Endothelial cell of hepatic sinusoid (primary cell): ENCODE results near the gene ORAI3.

ENCODE experiments used
- in situ Hi-C: cut with HindIII; loops from 2 replicates; pipeline ENCODE4 v1.10.0; 2017; ENCODE audit warnings: low sequenced_read_pairs

ORAI3 gene

DNA sequence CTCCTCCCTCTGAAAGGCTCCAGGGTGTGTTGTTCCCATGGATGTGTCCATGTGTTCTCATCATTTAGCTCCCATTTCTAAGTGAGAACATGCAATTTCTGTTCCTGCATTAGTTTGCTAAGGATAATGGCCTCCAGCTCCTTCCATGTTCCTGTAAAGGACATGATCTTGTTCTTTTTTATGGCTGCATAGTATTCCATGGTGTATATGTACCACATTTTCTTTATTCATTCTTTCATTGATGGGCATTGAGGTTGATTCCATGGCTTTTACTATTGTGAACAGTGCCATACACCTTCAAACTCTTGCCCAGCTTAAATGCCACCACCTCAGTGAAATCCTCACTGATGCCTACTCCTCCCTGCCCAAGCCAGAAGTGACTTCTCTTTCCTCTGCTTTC lies 4.5 kb upstream of the ORAI3 start:
- in situ Hi-C loops = loop anchor here (10.0 to 25.0 kb wide), 2 partner anchors 130 to 518 kb away; partner anchors contain the start of genes ARMC5, TGFB1I1, ZNF646 and ZNF668

DNA sequence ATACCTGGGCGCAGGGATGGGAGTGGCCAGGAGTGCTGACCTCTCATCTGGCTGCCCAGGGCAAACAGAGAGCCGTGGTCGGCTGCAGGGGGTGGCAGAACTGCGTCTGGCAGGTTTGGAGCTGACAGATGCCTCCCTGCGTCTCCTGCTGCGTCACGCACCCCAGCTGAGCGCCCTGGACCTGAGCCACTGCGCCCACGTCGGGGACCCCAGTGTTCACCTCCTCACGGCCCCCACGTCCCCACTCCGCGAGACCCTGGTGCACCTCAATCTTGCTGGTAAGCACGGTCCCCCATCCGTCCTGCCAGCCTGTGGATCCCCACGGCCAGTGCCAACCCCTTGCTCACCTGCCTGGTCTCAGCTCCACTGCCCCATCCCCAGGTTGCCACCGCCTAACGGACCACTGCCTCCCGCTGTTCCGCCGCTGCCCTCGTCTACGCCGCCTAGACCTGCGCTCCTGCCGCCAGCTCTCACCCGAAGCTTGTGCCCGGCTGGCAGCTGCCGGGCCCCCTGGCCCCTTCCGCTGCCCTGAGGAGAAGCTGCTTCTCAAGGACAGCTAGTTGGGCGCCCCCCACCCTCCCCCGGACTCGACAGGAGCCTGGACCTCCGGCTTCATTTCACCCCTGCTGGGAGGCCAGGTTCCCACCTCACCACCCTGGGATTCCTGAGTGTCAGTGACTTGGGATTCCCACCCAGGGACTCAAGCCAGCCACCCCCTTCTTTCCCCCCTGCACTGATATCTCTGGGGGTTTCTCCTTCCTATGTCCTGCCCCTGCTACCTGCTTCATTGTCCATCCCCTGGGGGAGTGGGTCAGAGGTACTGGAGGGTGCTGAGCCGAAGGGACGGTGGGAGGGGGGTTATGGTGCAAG lies 2.0 kb upstream of the ORAI3 start:
- in situ Hi-C loops = loop anchor here (5.0 to 25.0 kb wide), 5 partner anchors 55 to 515 kb away; partner anchors contain the start of genes ARMC5, TGFB1I1, ZNF646 and ZNF668

DNA sequence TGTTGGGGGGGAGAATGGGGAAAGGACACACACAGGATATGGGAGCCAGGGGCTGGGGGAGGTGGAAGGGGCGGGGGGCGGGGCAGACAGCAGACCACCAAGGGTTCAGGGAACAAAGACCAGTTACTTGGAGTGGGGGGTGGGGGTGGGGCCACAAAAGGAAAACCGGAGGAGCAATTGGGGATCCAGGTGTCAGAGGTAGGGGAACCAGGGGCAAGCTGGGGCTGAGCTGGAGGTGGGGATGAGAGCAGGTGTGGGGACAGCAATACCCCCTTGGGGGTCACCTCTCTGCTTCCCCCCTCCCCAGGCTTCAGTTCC lies 1.4 kb upstream of the ORAI3 start:
- in situ Hi-C loops = loop anchor here (5.0 to 25.0 kb wide), 5 partner anchors 55 to 515 kb away; partner anchors contain the start of genes ARMC5, TGFB1I1, ZNF646 and ZNF668

DNA sequence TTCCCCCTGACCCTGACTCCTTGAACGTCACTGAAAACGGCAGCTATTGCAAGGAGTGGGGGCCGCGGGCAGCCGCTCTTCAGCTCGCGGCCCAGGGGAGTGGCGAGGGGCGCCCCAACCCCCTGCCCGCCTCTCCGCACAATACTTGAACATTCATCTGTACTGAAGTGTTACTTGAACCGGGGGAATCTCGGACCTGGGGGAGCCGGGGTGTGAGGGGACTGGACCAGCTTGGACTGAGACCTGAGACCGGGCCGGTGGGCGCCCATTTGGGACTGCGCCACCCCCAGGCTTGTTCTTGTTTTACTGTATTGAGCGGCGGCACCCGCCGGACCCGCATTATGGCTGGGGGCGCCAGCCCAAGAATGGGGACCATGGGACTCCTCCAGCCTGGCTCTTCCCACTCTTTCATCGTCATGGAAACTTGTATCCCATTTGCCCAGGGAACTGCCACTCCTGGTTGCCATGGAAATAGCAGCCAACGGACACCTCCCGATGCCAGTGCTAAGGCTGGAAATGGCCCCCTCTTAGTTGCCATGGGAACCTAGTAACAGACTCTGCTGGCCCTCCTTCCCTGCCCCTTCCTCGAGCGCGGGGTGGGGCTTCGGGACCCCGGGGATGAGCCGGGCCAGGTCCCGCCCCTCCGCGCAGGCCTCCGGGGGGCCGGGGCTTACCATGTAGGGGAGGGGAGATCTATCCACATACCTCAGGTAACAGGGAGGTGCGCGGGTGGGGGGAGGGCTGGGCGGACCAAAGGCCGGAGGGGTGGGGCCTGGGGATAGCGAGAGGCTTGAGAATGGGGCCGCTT lies 805 bp upstream of the ORAI3 start:
- in situ Hi-C loops = loop anchor here (5.0 to 25.0 kb wide), 5 partner anchors 54 to 514 kb away; partner anchors contain the start of genes ARMC5, TGFB1I1, ZNF646 and ZNF668

DNA sequence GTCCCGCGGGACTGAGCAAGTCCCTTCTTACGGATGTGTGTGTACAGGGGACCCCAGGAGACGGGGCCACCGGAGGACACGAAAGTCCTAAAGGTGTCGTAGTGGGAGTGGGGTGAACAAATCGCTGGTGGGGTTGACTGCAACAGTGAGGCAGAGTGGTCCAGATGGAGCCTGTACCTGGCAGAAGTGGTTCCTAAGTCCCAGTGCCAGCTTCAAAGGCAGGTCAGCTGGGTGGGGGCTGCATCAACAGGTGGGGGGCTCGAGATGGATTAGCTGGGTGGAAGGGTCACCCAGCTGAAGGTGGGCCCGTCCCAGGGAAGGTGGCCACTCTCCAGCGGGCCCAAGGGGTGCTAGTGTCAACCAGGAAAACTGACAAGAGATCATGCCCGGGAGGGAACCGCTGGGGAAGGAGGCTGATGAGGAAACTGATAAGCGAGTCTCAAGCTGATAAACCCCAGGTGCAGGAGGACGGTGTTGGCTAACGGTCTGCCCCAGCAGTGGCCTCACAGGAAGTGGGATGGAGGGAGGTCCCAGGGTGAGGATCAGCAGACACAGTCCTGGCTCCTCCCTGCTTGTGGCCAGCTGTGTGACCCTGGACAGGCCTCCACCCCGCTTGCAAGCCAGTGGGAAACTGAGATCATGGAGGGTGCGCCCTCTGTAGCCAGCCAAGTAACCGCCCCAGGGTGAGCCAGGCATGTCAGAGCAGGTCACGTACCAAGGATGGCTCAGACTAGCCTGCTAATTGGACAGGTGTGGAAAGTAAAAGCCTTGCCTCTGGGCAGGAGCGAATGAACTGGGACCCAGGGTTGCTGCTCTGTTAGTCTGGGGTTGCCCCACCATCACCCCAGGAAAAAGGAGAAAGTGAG lies 1.0 kb downstream of the ORAI3 start:
- in situ Hi-C loops = loop anchor here (5.0 to 25.0 kb wide), 5 partner anchors 52 to 512 kb away; partner anchors contain the start of genes ARMC5, TGFB1I1, ZNF646 and ZNF668

DNA sequence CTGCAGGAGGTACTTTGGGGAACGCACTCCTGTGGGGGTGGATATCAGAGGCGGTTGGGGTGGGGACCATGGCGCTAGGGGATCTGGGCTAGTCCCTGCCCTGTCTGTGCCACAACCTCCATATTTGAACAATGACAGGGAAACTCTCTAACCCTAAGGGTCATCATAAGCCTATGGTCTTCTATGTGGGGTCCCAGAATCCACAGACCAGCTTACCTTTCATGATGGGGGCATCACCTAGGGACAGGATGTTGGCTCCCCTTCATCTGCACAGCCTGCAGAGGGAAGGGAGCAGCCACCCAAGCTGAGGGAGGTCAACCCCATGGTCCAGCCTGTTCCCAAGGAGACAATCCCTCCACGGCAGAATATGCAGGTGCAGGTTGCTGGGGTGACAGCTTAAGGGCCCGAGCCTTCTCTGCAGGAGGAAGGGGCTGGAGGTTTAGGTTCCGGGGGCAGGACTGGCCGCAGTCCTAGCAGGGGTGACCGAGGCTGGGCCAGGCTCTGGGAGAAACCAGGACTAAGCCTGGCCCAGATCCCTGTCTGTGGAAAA lies 1.7 kb downstream of the ORAI3 start:
- in situ Hi-C loops = no loop called here

DNA sequence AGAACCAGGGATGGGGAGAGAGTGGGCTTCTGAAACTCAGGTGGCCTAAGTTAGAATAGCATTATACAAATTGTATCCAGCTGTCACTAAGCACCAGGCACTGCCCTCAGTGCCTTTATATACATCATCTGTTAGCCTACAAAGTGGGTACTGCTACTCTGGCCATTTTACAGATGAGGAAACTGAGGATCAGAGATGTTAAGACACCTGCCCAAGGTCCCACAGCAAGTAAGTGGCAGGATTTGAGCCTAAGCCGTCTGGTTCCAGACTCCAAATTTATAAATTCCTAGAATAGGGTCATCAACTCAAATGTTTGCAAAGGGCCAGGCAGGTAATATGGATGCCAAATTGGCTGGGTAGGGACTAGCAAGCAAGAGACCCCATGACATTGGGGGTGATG lies 2.3 kb downstream of the ORAI3 start:
- in situ Hi-C loops = no loop called here

DNA sequence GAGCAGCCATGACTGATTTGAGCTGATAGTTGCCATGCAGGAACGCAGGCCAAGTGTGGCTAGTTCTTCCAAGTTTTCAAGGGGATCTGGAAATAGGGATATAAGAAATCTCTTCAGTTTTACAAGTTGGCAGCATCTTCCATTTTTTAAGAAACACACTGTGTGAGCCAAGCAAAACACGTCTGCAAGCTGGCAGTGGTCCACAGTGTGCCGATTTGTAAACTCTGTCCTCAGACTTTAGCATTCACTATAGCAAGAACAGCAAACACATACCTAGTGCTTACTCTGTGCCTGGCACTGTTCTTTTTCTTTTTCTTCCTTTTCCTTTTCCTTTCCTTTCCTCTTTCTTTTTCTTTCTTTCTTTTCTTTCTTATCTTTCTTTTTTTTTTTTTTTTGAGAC lies 2.9 kb downstream of the ORAI3 start:
- in situ Hi-C loops = no loop called here

DNA sequence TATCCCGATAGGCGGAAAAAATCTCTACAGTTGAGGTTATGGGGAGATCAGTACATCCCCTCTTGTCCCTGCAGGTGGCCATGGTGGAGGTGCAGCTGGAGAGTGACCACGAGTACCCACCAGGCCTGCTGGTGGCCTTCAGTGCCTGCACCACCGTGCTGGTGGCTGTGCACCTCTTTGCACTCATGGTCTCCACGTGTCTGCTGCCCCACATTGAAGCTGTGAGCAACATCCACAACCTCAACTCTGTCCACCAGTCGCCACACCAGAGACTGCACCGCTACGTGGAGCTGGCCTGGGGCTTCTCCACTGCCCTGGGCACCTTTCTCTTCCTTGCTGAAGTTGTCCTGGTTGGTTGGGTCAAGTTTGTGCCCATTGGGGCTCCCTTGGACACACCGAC lies 4.2 kb downstream of the ORAI3 start:
- in situ Hi-C loops = no loop called here

DNA sequence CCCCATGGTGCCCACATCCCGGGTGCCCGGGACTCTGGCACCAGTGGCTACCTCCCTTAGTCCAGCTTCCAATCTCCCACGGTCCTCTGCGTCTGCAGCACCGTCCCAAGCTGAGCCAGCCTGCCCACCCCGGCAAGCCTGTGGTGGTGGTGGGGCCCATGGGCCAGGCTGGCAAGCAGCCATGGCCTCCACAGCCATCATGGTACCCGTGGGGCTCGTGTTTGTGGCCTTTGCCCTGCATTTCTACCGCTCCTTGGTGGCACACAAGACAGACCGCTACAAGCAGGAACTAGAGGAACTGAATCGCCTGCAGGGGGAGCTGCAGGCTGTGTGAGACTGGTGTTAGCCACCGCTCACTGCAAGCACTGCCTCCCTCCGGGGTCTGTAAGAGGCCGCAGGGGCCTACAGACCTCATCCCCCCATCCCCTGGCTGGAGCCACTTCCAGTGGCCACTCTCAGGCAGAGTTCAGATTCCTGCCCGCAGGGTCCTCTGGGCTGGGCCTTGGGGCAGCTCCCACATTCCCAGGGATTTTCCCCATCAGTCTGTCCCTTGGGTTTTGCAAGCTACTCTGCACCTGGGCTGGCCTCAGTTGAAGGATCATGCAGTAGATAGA lies 4.8 kb downstream of the ORAI3 start:
- in situ Hi-C loops = no loop called here

DNA sequence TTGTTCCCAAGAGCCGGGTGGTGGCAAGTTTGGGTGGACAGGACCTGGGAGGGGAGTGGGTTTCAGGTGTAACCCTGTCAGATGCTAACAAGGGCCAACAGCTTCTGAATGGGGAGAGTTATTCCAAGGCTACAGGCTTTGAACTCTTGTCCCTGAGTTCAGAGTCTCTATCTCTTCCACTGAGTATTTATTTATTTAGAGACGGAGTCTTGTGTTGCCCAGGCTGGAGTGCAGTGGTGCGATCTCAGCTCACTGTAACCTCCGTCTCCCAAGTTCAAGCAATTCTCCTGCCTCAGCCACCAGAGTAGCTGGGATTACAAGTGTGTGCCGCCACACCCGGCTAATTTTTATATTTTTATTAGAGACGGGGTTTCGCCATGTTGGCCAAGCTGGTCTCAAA lies 6.1 kb downstream of the ORAI3 start:
- in situ Hi-C loops = no loop called here

DNA sequence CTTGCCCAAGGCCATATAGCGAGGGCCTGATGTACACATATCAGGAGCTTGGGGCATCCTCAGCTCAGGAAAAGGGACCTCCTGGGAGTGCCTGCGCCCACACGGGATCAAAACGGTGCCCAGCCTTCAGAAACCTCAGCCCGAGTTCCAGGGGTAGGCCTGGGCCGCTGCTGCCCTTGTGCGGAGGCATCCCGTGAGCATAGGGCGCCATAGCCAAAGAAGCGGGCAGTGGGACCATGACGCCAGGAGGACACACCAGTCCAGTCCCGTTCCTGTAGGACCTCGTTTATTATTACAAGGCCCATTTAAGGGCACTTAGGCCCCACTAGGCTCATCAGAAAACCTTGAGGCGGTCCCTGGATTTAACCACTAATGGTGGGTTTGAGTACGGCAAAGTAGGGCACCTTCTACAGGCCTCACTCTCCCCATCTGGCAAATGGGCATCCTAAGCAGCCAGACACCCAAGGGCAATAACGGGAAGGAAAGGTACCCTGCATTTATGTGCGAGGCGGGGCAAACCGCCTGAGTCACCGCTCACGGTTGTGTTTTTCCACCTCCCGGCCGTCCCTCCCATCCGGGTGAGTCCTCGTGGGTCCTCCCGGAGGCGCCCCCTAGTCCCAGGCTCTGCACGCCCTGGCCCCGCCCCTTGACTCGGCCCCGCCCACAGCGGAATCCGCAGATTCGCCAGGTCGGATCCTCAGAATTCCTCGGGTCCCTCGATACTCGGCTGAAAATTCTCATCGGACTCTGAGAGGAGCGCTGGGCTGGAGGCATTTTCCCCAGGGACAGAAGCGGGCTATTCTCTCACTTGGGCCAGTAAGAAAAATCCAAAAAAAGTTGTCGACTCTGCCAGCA lies 8.0 kb downstream of the ORAI3 start:
- in situ Hi-C loops = no loop called here

DNA sequence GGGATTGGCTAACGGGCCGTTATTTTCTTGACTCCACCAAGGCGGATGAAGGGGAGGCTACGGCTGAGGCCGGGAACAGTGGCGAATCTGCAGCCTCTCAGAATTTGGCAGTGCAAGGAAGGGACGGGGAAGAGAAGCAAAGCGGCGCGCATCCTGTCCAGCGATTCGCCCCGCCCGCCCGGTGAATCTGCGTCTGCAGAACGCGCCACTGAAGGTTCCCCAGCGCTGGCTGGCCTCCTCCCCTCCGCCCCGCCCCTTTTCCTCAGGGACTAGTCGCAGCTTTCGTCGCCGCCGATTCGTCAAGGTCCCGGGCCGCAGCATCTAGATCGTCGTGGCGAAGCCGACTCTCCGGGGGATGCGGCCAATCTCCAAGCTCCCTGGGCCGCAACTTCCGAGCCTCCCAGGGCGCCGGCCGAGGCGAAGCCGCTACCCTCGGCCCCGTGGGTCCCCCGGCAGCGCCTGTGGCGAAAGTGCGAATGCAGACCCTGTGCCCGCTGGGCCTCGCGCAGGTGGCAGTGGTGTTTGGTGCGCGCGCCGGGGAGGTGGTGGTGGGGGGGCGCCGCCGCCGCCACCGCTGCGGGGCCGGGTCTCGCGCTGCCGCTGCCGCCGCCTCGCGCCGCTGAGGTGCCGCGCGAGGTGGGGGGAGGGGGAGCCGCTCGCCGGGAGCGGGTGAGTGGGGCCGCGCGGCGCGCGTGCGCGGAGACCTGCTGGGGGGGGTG lies 8.7 kb downstream of the ORAI3 start, which contains the start of gene SETD1A:
SETD1A (plus strand) TSS at position 299 of the 719 bp plus-strand sequence. CDS start 978 bp downstream, outside the sequence.
- in situ Hi-C loops = no loop called here

DNA sequence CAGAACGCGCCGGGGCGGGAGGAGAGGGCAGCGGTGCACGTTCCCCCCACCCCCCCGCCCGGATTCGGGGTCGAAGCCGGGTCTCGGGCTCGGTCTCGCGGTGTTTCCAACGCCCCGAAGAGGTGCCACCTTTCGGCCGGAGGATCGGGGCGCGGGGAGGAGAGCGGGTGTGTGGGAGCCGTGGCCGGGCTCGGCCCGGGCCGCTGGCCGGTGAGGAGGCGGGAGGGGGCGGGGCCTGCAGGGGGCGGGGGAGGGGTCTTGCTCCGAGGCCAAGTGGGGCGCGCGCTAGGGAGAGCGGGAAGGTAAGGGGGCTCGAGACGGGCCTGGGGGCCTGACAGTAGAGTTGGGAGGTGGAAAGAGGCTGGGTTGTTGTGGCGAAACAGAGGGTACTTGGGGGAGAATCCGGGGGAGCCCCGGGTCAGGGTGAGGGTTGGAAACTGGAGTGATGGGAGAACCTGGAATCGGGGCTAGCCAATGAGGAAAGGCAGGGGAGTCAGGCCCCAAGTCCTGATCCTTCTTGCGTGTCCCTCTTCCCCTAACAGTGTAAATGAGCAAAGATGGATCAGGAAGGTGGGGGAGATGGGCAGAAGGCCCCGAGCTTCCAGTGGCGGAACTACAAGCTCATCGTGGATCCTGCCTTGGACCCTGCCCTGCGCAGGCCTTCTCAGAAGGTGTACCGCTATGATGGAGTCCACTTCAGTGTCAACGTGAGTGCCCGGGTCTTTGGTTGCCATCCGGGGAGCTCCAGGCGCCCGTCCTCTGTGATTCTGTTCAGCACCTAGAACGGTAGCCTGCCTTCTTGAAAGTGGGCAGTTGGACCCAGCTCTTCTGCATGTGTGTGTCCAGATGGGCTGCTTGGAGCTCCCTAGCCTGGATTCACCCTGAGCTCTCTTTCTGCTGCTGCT lies 9.6 kb downstream of the ORAI3 start:
- in situ Hi-C loops = no loop called here

DNA sequence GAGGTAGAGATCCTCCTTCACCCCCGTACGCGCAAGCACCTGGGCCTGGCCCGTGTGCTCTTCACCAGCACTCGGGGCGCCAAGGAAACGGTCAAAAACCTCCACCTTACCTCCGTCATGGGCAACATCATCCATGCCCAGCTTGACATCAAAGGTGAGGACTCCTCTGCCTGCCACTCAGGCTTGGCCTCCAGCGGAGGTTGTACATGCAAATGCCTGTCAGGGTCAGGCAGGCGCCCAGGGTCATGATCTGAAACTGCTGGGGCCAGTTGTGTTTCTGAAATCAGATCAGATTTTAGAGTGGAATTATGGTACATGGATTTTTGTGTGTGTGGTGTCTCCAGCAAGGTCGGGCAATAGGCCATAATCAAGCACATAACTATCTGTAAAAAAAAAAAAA lies 12.5 kb downstream of the ORAI3 start:
- in situ Hi-C loops = no loop called here

DNA sequence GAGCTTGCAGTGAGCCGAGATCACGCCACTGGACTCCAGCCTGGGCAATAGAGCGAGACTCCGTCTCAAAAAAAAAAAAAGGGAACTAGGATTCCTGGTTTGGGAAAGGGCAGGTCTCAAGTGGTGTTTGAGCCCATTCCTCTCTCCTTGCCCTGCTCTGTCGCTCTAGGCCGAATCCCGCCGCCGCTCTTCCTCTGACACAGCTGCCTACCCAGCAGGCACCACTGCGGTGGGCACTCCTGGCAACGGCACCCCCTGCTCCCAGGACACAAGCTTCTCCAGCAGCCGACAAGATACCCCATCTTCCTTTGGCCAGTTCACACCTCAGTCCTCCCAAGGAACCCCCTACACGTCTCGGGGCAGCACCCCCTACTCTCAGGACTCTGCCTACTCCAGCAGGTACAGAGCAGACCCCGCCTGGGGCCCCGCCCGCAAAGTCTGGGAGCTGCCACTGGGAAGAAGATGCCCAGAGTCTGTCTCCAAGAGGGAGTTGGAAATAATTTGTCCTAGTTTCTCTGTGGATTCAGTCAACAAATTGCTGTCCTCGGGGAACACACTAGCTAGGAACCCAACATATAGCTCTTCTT lies 15.2 kb downstream of the ORAI3 start:
- in situ Hi-C loops = no loop called here
